ENCODE data around the gene GRIK4.

The GRIK4 gene

DNA sequence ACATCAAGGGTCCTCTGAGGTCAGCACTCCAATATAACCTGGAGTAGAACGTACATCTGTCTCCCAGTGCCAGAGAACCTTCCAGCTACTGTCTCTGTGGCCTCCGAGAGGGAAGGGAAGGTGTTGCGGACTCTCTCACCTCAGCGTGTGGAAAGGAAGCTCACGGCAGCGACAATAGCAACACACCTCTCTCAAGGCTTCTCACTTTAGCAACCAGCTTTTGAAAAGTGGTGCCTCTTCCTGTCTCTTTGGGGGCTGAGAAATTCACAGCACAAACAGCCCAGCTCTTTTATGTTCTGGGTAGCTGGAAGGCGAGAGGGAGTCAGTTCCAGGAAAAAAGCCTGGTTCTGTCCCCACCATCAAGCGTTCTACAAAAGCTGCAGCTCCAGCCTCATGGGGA lies 355.5 kb downstream of the GRIK4 start:
- DNase-seq: no peak

DNA sequence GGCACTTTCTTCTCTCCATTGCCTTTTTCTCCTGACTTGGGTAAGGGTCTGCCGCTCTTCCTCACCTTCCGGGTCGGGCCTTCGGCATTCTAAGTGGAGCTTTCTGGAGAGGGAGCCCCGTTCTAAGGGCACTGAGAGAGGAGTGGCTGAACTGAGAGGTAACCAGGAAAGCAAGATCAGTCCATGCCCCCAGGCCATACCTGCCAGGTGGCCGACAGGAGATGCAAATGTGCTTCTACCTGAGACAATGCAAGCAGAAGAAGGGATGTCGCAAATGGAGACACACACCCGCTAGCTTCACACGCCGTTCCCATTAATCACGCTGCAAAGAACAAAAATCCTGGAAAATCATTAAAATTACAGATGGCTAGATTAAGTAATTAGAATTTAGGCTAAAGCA lies 356.0 kb downstream of the GRIK4 start:
- DNase-seq: no peak

DNA sequence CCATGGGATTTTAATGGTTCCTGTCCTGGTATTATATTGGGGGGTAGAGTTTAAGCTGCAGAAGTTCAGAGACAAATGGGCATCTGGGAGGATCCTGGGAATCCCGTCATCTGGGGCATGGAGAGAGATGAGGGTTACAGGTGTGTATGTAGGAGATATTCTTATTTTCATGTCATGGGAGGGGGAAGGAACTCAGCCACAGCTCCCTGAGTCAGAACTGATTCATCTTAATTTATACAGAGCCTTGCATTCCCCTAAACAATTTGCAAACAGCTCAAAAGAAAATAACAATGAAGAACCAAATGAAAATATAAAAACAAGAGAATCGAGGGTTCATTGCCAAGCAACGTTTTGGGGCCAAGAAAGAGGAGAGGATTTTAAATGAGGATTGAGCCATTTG lies 356.4 kb downstream of the GRIK4 start:
- no peak for DNase-seq

DNA sequence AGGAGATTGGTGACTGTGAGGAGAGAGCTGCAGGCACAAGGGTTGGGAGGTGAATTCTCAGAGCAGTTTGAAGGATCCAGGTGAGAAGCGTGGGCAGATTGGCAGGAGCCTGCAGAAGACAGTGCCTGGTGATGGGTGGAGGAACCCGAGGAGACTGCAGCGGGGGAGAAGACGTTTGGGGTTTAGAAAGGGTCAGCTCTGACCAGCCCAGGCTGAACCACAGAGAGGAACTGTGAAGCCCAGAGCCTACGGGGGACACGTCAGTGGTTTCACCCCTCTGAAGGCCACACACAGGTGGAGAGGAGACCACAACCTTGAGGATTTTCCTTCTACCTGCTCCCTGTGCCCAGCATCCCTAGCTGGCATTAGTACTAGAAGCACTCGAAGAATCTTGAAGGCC lies 357.5 kb downstream of the GRIK4 start:
- DNase-seq: no peak

DNA sequence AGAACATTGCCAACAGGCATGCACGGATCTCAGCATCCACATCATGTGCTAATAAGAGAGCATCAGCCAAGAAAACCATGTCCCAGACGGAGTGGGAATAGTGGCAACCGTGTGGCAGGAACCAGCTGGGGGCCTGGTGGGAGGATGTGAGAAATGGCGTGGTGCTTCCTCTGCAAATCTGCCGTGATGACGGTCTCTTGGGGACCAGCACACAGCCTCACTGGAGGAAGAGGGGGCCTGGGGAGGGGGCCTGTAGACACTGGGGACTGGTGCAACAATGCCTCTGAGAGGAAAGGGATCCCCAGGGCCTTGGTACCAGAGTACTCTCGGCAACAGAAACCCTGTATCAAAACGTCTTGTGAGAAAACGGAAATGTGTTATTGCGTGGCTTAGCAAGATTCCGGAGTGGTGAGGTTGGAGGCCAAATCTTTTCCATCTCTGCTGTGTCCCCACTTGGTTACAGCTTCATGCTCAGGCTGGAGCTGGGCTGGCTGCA lies 358.0 kb downstream of the GRIK4 start:
- DNase-seq: no peak

DNA sequence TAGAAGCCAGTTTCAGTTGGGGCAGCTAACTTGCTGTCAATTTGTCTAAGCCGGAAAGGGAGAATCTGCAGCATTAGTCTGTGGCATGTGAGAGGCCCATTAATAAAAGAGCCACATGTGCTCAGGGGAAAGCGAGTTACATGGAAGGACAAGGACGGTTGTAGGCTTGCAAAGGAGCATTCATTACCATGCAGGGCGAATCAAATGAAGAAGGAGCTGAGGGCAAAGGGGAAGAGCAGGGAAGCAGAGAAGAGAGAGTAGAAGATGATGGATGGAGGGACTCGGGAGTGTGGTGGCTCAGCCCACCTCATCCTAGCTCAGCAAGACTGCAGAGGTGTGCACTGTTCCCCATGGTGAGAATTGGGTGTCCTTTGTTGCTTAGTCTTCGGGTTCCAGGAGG lies 359.6 kb downstream of the GRIK4 start:
- DNase-seq: no peak

DNA sequence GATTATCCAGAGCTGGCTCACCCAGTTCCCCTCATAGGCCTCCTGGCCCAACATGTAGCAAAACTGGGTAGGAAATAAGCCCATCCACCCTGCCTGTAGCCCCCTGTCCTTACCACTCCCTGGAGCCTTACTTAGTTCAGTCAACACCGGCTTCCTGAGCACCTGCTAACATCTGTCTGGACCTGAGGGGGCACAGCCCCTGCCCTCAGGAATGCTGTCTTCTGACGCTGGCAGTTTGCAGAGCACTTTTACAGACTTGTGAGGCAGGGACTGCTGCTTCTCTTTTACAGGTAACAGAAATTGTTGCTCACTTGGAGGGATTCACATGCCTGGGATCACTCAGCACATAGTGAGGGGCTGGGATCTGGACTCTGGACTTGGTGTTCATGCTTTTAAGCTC lies 360.4 kb downstream of the GRIK4 start:
- DNase-seq: no peak

DNA sequence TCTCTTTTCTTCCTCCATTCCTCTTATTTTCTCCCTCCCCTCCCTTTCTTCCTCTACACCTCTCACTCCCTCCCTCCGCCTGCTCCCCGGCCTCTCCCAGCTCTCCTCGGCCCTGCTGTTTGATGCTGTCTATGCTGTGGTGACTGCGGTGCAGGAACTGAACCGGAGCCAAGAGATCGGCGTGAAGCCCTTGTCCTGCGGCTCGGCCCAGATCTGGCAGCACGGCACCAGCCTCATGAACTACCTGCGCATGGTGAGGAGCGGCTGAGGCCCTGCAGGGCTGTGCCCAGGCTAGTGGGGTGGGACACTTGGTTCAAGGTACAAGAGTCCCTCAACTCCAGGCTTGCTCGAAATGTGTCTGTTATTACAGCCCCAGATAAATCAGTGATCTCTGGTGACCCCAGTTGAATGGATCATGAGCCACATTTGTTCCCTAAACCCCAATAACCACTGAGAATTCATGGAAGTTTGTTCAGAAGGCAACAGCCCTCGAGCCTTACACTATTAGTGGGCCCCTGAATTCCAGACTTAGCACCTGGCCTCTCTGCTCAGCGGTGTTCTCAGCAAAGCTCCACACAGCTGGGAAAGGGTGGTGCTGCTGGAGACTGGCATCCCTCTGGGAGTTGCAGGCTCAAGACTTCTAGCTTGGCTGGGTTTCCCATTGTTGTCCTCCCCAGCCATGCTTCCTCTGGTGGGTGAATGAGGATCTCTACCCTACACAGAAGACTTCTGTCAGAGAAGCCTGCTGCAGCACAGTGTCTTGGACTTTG lies 362.6 kb downstream of the GRIK4 start:
- no peak for DNase-seq

GRCh38 chr11:120875986-120876385 lies 364.4 kb downstream of the GRIK4 start:
- DNase-seq: no peak

DNA sequence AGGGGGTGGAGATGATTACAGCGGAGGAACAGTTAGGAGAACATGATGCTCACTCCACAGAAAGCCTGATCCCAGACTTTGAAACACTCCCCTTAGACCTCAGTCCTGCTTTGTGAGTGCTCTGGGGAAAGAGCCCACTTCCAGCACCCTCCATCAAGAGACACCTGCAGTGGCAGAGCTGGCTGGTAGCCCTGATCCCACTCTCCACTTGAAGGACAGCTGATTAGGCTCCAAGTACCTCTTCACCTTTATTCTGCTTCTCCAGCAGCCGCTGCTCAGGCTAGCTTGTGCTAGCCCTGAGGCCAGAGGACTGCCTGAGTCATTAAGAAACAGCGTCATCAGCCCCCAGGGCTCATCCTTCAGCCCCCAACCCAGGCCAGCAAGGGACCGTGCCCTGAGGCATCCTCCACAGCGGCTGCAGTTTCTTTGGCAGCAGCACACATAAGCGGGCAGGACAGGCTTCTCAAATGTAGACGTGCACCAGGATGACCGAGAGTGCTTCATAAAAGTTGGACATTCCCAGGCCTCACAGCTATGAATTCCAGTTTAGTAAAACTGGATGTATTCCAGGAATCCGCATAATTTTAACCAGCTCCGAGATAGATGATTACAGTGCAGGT lies 366.3 kb downstream of the GRIK4 start:
- DNase-seq: no peak

DNA sequence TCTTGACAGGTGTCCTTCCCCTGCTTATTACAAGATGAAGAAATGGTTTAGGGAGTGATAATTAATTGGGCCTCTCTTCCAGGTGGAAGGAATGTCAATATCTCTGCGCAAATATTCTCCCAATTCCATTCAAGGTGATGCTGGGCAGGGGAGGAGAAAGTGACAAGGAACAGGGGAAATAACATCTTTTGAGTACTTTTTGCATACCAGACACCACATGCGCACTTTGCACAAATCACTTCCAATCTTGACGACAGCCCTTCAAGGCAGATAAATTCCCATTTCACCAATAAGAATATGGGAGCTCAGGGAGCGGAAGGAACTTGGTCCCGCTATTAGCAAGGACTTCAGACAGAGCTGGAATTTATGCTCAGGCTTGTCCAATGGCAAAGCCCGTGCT lies 367.2 kb downstream of the GRIK4 start:
- no peak for DNase-seq

DNA sequence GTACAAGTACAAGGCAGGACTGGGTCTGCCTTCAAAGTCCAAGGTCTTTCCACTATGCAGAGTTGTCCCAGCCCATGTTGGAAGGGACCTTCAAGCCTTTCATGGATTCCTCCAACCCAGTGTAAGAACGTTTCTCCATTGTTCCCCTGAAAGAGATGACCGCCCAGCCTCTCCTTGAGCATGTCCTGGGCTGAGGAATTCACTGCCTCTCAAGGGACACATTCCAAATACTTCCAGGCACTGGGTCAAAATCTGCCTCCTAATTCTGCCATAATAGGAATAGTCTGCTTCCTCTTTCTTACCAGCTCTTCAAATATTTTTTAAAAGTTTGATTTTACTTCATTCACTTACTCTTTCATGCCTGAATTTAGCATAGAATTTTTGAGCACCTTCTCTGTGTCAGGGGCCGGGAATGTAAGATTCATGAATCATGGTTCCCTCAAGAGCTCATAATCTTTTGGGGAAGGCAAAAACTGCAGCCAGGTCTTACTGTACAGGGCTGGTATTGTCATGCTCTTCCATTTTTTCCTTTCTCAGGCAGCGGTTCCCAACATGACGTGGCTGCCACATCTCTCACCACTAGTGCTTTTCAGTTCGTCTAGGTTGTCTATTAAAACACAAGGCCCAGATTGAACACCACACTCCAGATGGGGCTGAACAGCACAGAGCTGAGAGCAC lies 369.1 kb downstream of the GRIK4 start:
- DNase-seq: no peak

- no peak for DNase-seq
These were observed 370.0 kb downstream of the GRIK4 start for GRCh38 chr11:120881596-120881995.

- DNase-seq: no peak
These were observed 370.6 kb downstream of the GRIK4 start for GRCh38 chr11:120882175-120882574.

DNA sequence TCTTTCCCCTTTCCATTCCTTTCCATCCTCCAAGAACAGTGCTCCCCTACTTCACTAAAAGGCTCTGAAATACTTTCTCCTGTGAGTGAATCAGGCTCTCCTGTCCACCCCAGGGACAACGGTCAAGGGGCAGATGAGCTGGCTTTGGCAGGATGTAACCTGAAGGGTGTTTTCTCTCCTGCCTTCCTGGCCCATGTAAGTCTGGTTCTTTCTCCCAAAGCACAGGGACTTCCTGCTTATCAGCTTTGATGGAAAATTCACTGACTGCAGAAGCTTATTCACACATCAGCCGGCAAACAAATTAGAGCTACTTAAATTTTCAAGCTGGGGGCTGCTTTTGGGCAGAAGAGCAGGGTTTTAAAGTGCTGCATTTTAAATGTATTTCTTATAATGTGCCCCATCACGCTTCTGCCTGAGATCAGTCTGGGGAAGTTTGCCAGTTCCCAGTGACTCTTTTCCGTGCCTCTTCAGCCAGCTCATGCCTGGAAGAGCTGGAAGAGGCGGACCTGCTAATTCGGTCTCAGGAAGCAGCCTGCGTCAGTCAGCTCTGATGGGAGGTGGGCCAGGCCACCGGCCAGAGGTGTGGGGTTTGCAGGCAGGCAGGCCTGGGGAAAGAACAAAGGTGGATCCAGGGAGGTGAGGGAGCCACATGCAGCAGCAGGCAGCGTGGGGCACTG lies 372.0 kb downstream of the GRIK4 start:
- DNase-seq: no peak

DNA sequence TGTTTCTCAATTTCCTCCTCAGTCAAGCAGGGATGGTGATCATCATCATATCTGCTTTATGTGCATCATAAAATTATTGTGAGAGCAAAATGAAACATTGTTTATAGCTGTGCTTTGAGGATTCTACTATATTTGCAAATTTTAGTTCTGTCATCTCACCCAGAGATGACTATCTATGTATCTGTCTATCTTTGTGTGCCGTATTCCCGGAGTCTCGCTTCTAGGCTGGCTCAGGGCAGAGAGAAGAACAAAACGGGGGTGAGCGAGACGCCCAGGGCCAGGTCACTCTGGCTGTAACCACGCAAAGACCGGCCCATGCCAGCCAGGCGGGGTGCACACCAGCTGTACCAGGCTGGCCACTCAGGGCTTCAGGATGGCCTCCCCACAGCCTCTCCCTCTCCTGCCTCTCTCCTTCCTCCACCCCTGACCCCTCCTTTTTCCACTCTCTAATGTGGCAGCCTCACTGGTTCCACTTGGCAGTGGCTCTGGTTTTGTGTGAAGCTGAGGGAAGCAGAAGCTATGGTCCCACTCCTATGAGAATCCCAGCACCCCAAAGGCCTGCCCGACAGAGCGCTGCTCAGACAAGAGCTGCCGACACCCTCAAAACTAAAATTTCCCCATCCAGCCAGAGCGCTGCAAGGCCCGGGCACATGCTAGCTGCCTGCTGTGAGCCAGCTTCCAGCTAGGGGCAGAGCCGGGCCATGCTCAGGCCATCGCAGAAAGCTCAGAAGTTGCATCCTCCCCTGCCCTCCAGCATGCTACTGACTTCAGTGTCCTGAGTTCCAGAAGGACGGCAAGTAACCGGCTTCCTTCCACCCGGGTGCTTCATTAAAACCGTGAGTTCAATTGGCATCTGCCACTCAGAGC lies 372.8 kb downstream of the GRIK4 start:
- DNase-seq: no peak

DNA sequence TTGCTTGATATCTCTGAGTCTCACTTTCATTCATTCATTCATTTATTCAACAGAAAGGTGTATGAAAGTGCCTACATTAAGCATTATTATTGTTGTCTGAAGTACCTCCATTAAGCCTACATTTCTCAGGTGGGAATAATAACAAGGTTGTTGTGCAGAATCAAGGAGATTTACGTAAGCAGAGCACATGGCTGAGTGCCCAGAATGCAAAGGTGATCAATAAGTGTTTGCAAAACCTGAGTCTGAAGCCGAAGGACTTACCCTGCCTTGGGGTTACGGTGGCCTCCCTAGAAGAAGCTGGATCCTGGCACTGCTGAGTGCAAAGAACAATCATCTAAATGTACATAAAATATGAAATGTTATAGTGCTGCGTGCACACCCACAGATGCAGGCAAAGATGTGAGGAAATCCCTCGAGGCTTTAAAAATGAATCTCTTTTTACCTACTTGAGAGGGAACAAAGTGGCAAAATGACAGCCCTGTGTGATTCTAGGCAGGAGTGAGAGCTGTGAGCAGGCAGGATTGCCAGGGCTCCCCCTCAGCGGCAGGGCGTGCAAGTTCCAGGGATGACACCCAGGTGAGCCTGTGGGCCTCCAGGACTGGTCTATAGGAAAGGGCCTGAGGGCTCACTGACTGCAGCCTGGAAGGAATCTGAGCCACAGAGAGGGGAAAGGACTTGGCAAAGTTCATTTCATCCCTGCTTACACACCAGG lies 379.2 kb downstream of the GRIK4 start:
- DNase-seq: no peak

- no peak for DNase-seq
These were observed 382.1 kb downstream of the GRIK4 start for GRCh38 chr11:120893440-120894201.

GRCh38 chr11:120894202-120894985 lies 382.8 kb downstream of the GRIK4 start:
- no peak for DNase-seq

DNA sequence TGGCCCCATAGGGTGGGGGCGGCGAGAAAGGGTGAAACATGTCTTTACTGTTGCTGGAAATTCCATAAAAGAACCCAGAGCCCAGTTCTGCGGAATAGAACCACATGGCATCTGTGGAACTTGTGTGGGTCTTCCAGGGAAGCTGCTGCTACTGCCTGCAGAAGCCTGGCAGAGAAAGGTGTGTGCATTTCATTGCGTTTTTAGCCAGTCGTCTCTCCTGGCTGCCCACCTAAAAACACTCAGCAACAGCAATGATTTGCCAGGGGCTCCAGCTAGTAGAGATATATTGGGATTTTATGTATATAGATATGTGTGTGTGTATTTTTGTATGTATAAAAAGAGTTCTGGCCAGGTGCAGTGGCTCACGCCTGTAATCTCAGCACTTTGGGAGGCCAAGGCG lies 385.1 kb downstream of the GRIK4 start:
- no peak for DNase-seq

Data from bone marrow (tissue), 2 donors.